GM23248 (cell line): ENCODE data around the gene GLB1L2. TPM values are rescaled to one million over a fixed set of nuclear protein-coding genes. Genes with fewer than 3 reads are reported as not detected.

ENCODE experiments used
- DNase-seq: peaks from one replicate; pipeline ENCODE4 v3.0.0-alpha.2; 2015
- H2AFZ ChIP-seq: fragments of 200-600 bp; sonication (generic); 2 replicates; pipeline ENCODE4 v1.6.1; 2016; ENCODE audit warnings: antibody characterized with exemption
- H3F3A ChIP-seq: fragments of 200-600 bp; sonication (generic); 2 replicates; pipeline ENCODE4 v1.6.1; 2016; ENCODE audit warnings: mild to moderate bottlenecking, antibody characterized with exemption, mixed run types; ENCODE audit not compliant: insufficient read depth
- H3K27ac ChIP-seq: fragments of 200-600 bp; sonication (generic); 2 replicates; pipeline ENCODE4 v1.5.1; 2016; ENCODE audit warnings: mild to moderate bottlenecking
- H3K27me3 ChIP-seq: fragments of 200-600 bp; sonication (generic); replicated peaks from 2 replicates; pipeline ENCODE4 v1.6.1; 2016; ENCODE audit warnings: mild to moderate bottlenecking; ENCODE audit not compliant: insufficient read depth
- H3K36me3 ChIP-seq: fragments of 200-600 bp; sonication (generic); 2 replicates; pipeline ENCODE4 v1.6.1; 2016; ENCODE audit warnings: low read depth, mild to moderate bottlenecking
- H3K4me1 ChIP-seq: fragments of 200-600 bp; sonication (generic); 2 replicates; pipeline ENCODE4 v1.6.1; 2016; ENCODE audit warnings: mild to moderate bottlenecking; ENCODE audit not compliant: insufficient read depth
- H3K4me2 ChIP-seq: fragments of 200-600 bp; sonication (generic); one replicate; pipeline ENCODE4 v1.6.1; 2016; ENCODE audit warnings: mild to moderate bottlenecking; ENCODE audit not compliant: unreplicated experiment
- H3K4me3 ChIP-seq: fragments of 200-600 bp; sonication (generic); 2 replicates; pipeline ENCODE4 v1.5.1; 2016; ENCODE audit warnings: mild to moderate bottlenecking
- H3K79me2 ChIP-seq: fragments of 200-600 bp; sonication (generic); 2 replicates; pipeline ENCODE4 v1.6.1; 2016; ENCODE audit warnings: mild to moderate bottlenecking; ENCODE audit not compliant: insufficient read depth
- H3K9ac ChIP-seq: fragments of 200-600 bp; sonication (generic); 2 replicates; pipeline ENCODE4 v1.6.1; 2016; ENCODE audit warnings: mild to moderate bottlenecking
- H3K9me2 ChIP-seq: fragments of 200-600 bp; sonication (generic); 2 replicates; pipeline ENCODE4 v1.6.1; 2016; ENCODE audit warnings: mixed run types, mild to moderate bottlenecking, moderate library complexity; ENCODE audit not compliant: insufficient read depth
- H3K9me3 ChIP-seq: fragments of 200-600 bp; sonication (generic); one replicate; pipeline ENCODE4 v1.6.1; 2017; ENCODE audit warnings: low read depth
- H4K20me1 ChIP-seq: fragments of 200-600 bp; sonication (generic); 2 replicates; pipeline ENCODE4 v1.6.0; 2016; ENCODE audit not compliant: insufficient read depth
- EZH2 ChIP-seq: fragments of 200-600 bp; sonication (generic); IDR thresholded peaks from 2 replicates; pipeline ENCODE4 v1.6.1; 2018; ENCODE audit warnings: antibody characterized with exemption, mild to moderate bottlenecking; ENCODE audit not compliant: insufficient read depth, poor library complexity, severe bottlenecking
- EZH2phosphoT487 ChIP-seq: fragments of 200-600 bp; sonication (generic); IDR thresholded peaks from 2 replicates; pipeline ENCODE4 v1.6.1; 2018; ENCODE audit warnings: antibody characterized with exemption, moderate library complexity, mild to moderate bottlenecking, low read depth; ENCODE audit not compliant: insufficient read depth
- WGBS, 2 experiments: methylation state at CpG; one replicate each; pipeline ENCODE4 v1.1.6; 2015 to 2017; ENCODE audit warnings: low lambda C conversion rate in 2 of 2, low coverage in 1 of 2; ENCODE audit errors: missing lambda C conversion rate in 2 of 2; 5-methylcytosine and 5-hydroxymethylcytosine counted together
- in situ Hi-C: fragments of 300-500 bp; cut with MboI; formaldehyde crosslinking; loops from 2 replicates; pipeline ENCODE4 v1.15.0; 2020
- polyA plus RNA-seq: library from polyadenylated mRNA; unstranded; fragments of >200 nt; fragmentation: Nextera tagmentation; extraction: Ambion mirVana; gene quantifications from 2 replicates; pipeline ENCODE4 v1.2.1, GENCODE V29; 2016
- total RNA-seq: library from RNA; depleted of rRNA; stranded (reverse); fragments of >200 nt; shearing (Covaris generic); gene quantifications from 2 replicates; pipeline ENCODE4 v1.2.3, GENCODE V29; 2014

The GLB1L2 gene
- total and polyA plus RNA-seq, 2 experiments from 2014 or later = 0.11 TPM; not detected in 1

- H3K4me1 ChIP-seq = no peaks in the 10 kb centered on the region
- no peak overlapping the region for H2AFZ ChIP-seq
- no peak overlapping the region for H3K9ac ChIP-seq
- WGBS, 2 experiments = 31 to 44% methylated on average over 11 to 13 of the region's 13 CpGs
- TF ChIP-seq EZH2 (no peak), EZH2phosphoT487 (no peak)
- no peaks in the 10 kb centered on the region for H4K20me1 ChIP-seq
- H3K27ac ChIP-seq = no peak overlapping the region
- no peak overlapping the region for H3K4me3 ChIP-seq
- no peaks in the 10 kb centered on the region for H3K79me2 ChIP-seq
- H3F3A ChIP-seq = no peaks in the 10 kb centered on the region
- in situ Hi-C loops = no loop called here
- H3K36me3 ChIP-seq = no peaks in the 10 kb centered on the region
- no peak for DNase-seq
- H3K9me2 ChIP-seq = no peaks in the 10 kb centered on the region
- H3K27me3 ChIP-seq = no peaks in the 10 kb centered on the region
- H3K9me3 ChIP-seq = no peaks in the 10 kb centered on the region
- no peak overlapping the region for H3K4me2 ChIP-seq
Measured at GRCh38 chr11:134391656-134392055, 59.9 kb downstream of the GLB1L2 start.

- Histone ChIP-seq H3K27ac (no peak overlapping the region), H3K36me3 (no peaks in the 10 kb centered on the region), H3F3A (no peaks in the 10 kb centered on the region), H2AFZ (no peak overlapping the region), H3K4me3 (no peak overlapping the region), H3K9me2 (no peaks in the 10 kb centered on the region), H3K27me3 (no peaks in the 10 kb centered on the region), H3K9me3 (no peaks in the 10 kb centered on the region), H3K9ac (no peak overlapping the region), H4K20me1 (no peaks in the 10 kb centered on the region), H3K4me2 (no peak overlapping the region), H3K4me1 (no peaks in the 10 kb centered on the region), H3K79me2 (no peaks in the 10 kb centered on the region)
- no peak for DNase-seq
- in situ Hi-C loops = no loop called here
- TF ChIP-seq EZH2 (no peak), EZH2phosphoT487 (no peak)
- WGBS, 2 experiments = 58 to 65% methylated on average over 21 of the region's 21 CpGs
Measured at GRCh38 chr11:134392953-134393615, 61.3 kb downstream of the GLB1L2 start.

GRCh38 chr11:134393638-134394037 is 61.9 kb downstream of the GLB1L2 start:
- H3K27me3 ChIP-seq = no peaks in the 10 kb centered on the region
- no peaks in the 10 kb centered on the region for H3K4me1 ChIP-seq
- no peak overlapping the region for H3K9ac ChIP-seq
- no peaks in the 10 kb centered on the region for H3F3A ChIP-seq
- 29 to 30% methylated on average over 13 to 14 of the region's 14 CpGs for WGBS, 2 experiments
- H3K27ac ChIP-seq = no peak overlapping the region
- no peak for DNase-seq
- no peaks in the 10 kb centered on the region for H3K79me2 ChIP-seq
- TF ChIP-seq EZH2 = no peak
- no peak for TF ChIP-seq EZH2phosphoT487
- H3K9me3 ChIP-seq = no peaks in the 10 kb centered on the region
- H3K36me3 ChIP-seq = no peaks in the 10 kb centered on the region
- H4K20me1 ChIP-seq = no peaks in the 10 kb centered on the region
- in situ Hi-C loops = no loop called here
- H3K9me2 ChIP-seq = no peaks in the 10 kb centered on the region
- no peak overlapping the region for H2AFZ ChIP-seq
- no peak overlapping the region for H3K4me3 ChIP-seq
- no peak overlapping the region for H3K4me2 ChIP-seq

- Histone ChIP-seq H3F3A (no peaks in the 10 kb centered on the region), H3K27ac (no peak overlapping the region), H3K36me3 (no peaks in the 10 kb centered on the region), H2AFZ (no peak overlapping the region), H3K9ac (no peak overlapping the region), H3K4me2 (no peak overlapping the region), H3K9me2 (no peaks in the 10 kb centered on the region), H4K20me1 (no peaks in the 10 kb centered on the region), H3K9me3 (no peaks in the 10 kb centered on the region), H3K27me3 (no peaks in the 10 kb centered on the region), H3K79me2 (no peaks in the 10 kb centered on the region), H3K4me1 (no peaks in the 10 kb centered on the region), H3K4me3 (no peak overlapping the region)
- no peak for TF ChIP-seq EZH2phosphoT487
- DNase-seq = no peak
- WGBS, 2 experiments = 38 to 50% methylated on average over 10 of the region's 10 CpGs
- in situ Hi-C loops = no loop called here
Measured at GRCh38 chr11:134394311-134394710, 62.5 kb downstream of the GLB1L2 start.

GRCh38 chr11:134395002-134395401 is 63.2 kb downstream of the GLB1L2 start:
- no peaks in the 10 kb centered on the region for H3F3A ChIP-seq
- no peak overlapping the region for H3K9ac ChIP-seq
- no peaks in the 10 kb centered on the region for H3K9me3 ChIP-seq
- 37 to 62% methylated on average over 8 to 12 of the region's 12 CpGs for WGBS, 2 experiments
- no peaks in the 10 kb centered on the region for H3K36me3 ChIP-seq
- no peaks in the 10 kb centered on the region for H4K20me1 ChIP-seq
- H3K4me3 ChIP-seq = no peak overlapping the region
- DNase-seq = no peak
- no peak overlapping the region for H3K4me2 ChIP-seq
- H2AFZ ChIP-seq = no peak overlapping the region
- H3K27ac ChIP-seq = no peak overlapping the region
- no peaks in the 10 kb centered on the region for H3K9me2 ChIP-seq
- in situ Hi-C loops = no loop called here
- no peak for TF ChIP-seq EZH2
- TF ChIP-seq EZH2phosphoT487 = no peak
- no peaks in the 10 kb centered on the region for H3K4me1 ChIP-seq
- no peaks in the 10 kb centered on the region for H3K27me3 ChIP-seq
- H3K79me2 ChIP-seq = no peaks in the 10 kb centered on the region
